Astrocyte of the cerebellum (primary cell): Measurements from ENCODE around the gene MYLK.

Source experiments
- DNase-seq: peaks from one replicate; pipeline ENCODE4 v3.0.0-alpha.2; 2011; ENCODE audit warnings: low read depth
- H3K4me3 ChIP-seq: 2 replicates; pipeline ENCODE4 v1.5.1; 2011; ENCODE audit warnings: mild to moderate bottlenecking, low read depth, low read length, moderate library complexity
- in situ Hi-C: cut with HindIII; loops from 2 replicates; pipeline ENCODE4 v1.10.0; 2017; ENCODE audit warnings: low sequenced_read_pairs
- TF ChIP-seq, protein P1 (sequence below): IDR thresholded peaks from 2 replicates; pipeline ENCODE4 v1.5.1; 2012; ENCODE audit warnings: low read length, low read depth, moderate library complexity, mild to moderate bottlenecking; ENCODE audit errors: missing control alignments

The MYLK gene

GRCh38 chr3:123884203-123884831, at the start of gene MYLK:
Gene MYLK (minus strand): TSS chr3:123884332. CDS start chr3:123793841, 90,491 bp downstream.
- TF ChIP-seq, protein P1, sequence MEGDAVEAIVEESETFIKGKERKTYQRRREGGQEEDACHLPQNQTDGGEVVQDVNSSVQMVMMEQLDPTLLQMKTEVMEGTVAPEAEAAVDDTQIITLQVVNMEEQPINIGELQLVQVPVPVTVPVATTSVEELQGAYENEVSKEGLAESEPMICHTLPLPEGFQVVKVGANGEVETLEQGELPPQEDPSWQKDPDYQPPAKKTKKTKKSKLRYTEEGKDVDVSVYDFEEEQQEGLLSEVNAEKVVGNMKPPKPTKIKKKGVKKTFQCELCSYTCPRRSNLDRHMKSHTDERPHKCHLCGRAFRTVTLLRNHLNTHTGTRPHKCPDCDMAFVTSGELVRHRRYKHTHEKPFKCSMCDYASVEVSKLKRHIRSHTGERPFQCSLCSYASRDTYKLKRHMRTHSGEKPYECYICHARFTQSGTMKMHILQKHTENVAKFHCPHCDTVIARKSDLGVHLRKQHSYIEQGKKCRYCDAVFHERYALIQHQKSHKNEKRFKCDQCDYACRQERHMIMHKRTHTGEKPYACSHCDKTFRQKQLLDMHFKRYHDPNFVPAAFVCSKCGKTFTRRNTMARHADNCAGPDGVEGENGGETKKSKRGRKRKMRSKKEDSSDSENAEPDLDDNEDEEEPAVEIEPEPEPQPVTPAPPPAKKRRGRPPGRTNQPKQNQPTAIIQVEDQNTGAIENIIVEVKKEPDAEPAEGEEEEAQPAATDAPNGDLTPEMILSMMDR: no peak
- peak; percentile 75 for DNase-seq
- in situ Hi-C loops: no loop called here
- H3K4me3 ChIP-seq: peak within 1 kb of the TSS; percentile 76

DNA sequence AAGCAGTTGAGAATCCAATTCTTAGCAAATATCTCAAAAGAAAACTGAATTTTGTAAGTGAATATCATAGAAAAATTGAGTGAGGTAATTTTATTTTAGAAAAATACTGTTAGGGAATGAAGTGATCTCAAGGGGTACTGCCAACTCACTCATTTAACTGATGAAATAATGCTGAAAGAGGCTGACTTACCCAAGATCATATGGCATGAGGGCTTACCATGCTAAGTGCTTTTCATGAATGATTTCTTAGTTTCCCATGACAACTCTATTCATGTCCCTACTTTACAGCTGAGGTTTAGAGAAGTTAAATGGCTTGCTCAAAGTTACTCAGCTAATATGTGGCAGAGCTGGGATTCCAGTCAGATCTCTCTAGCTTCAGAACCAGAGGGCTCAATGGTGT, 46.3 kb upstream of the MYLK start:
- no peak for DNase-seq
- TF ChIP-seq, protein P1: no peak
- no peak overlapping the region for H3K4me3 ChIP-seq
- in situ Hi-C loops: no loop called here

- no peak overlapping the region for H3K4me3 ChIP-seq
- in situ Hi-C loops: no loop called here
- no peak for DNase-seq
- TF ChIP-seq, protein P1: no peak
These were observed 45.2 kb upstream of the MYLK start for GRCh38 chr3:123929325-123929724.

GRCh38 chr3:123926396-123926795, 42.3 kb upstream of the MYLK start:
- H3K4me3 ChIP-seq: no peak overlapping the region
- in situ Hi-C loops: no loop called here
- DNase-seq: no peak
- TF ChIP-seq, protein P1: no peak

DNA sequence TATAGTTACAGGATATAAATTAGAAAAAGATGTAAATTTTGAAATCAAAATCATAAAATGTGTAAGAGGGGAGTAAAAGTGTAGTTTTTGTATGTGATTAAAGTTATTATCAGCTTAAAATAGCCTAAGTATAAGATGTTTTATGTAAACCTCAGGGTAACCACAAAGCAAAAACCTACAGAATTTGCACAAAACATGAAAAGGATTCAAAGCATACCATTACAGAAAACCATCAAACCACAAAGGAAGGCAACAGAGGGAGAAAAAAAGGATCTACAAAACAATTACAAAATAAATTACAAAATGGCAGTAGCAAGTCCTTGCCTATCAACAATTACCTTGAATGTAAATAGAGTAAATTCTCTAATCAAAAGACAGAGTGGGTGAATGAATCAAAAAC, 36.7 kb upstream of the MYLK start:
- no peak overlapping the region for H3K4me3 ChIP-seq
- in situ Hi-C loops: no loop called here
- DNase-seq: peak; percentile 2
- TF ChIP-seq, protein P1: no peak

GRCh38 chr3:123920383-123920782, 36.3 kb upstream of the MYLK start:
- H3K4me3 ChIP-seq: no peak overlapping the region
- TF ChIP-seq, protein P1: no peak
- in situ Hi-C loops: no loop called here
- no peak for DNase-seq
